ENCODE results near the gene COL4A2. TPM values are rescaled to one million over a fixed set of nuclear protein-coding genes. Genes with fewer than 3 reads are reported as not detected.

COL4A2 gene
- total RNA-seq, 1 donor from 2014 or later: 273 TPM

GRCh38 chr13:110377826-110378201, 70.7 kb downstream of the COL4A2 start:
- H3K36me3 ChIP-seq: no peaks in the 10 kb centered on the region
- H3K4me1 ChIP-seq: peaks cover 17% of the 10 kb centered on the region
- H3K9me3 ChIP-seq: no peaks in the 10 kb centered on the region
- ATAC-seq: no peak
- TF ChIP-seq CTCF (IDR thresholded peaks at IDR 0.05): no peak
- intact Hi-C loops (cut with DNase I): no loop called here
- H3K4me3 ChIP-seq: no peak overlapping the region
- no peak overlapping the region for H3K27ac ChIP-seq
- DNase-seq: no peak
- no peaks in the 10 kb centered on the region for H3K27me3 ChIP-seq

- no peak for TF ChIP-seq CTCF (IDR thresholded peaks at IDR 0.05)
- no peaks in the 10 kb centered on the region for H3K9me3 ChIP-seq
- H3K4me3 ChIP-seq: no peak overlapping the region
- H3K4me1 ChIP-seq: peaks cover 17% of the 10 kb centered on the region
- no peaks in the 10 kb centered on the region for H3K27me3 ChIP-seq
- no peak overlapping the region for H3K27ac ChIP-seq
- DNase-seq (no peak), ATAC-seq (no peak)
- intact Hi-C loops (cut with DNase I): no loop called here
- H3K36me3 ChIP-seq: no peaks in the 10 kb centered on the region
These were observed 72.3 kb downstream of the COL4A2 start for GRCh38 chr13:110379358-110379757.

GRCh38 chr13:110379905-110380341, 72.8 kb downstream of the COL4A2 start:
- no peak overlapping the region for H3K27ac ChIP-seq
- no peak for TF ChIP-seq CTCF (IDR thresholded peaks at IDR 0.05)
- DNase-seq (no peak), ATAC-seq (peak; percentile 35)
- peaks cover 17% of the 10 kb centered on the region for H3K4me1 ChIP-seq
- no peak overlapping the region for H3K4me3 ChIP-seq
- no peaks in the 10 kb centered on the region for H3K27me3 ChIP-seq
- H3K36me3 ChIP-seq: no peaks in the 10 kb centered on the region
- no peaks in the 10 kb centered on the region for H3K9me3 ChIP-seq
- intact Hi-C loops (cut with DNase I): no loop called here

- H3K27me3 ChIP-seq: no peaks in the 10 kb centered on the region
- ATAC-seq: no peak
- no peak overlapping the region for H3K27ac ChIP-seq
- no peak for TF ChIP-seq CTCF (IDR thresholded peaks at IDR 0.05)
- H3K4me3 ChIP-seq: no peak overlapping the region
- intact Hi-C loops (cut with DNase I): no loop called here
- H3K36me3 ChIP-seq: no peaks in the 10 kb centered on the region
- no peak for DNase-seq
- peaks cover 17% of the 10 kb centered on the region for H3K4me1 ChIP-seq
- no peaks in the 10 kb centered on the region for H3K9me3 ChIP-seq
These were observed 73.4 kb downstream of the COL4A2 start for GRCh38 chr13:110380359-110381028.

- no peaks in the 10 kb centered on the region for H3K36me3 ChIP-seq
- no peak overlapping the region for H3K4me3 ChIP-seq
- DNase-seq (no peak), ATAC-seq (no peak)
- H3K27ac ChIP-seq: no peak overlapping the region
- H3K4me1 ChIP-seq: peaks cover 14% of the 10 kb centered on the region
- no peak for TF ChIP-seq CTCF (IDR thresholded peaks at IDR 0.05)
- H3K9me3 ChIP-seq: no peaks in the 10 kb centered on the region
- intact Hi-C loops (cut with DNase I): no loop called here
- H3K27me3 ChIP-seq: no peaks in the 10 kb centered on the region
These were observed 73.9 kb downstream of the COL4A2 start for GRCh38 chr13:110381029-110381360.

- DNase-seq (no peak), ATAC-seq (no peak)
- Histone ChIP-seq H3K27me3 (no peaks in the 10 kb centered on the region), H3K4me3 (no peak overlapping the region), H3K36me3 (no peaks in the 10 kb centered on the region), H3K4me1 (peaks cover 4% of the 10 kb centered on the region), H3K9me3 (no peaks in the 10 kb centered on the region), H3K27ac (no peak overlapping the region)
- intact Hi-C loops (cut with DNase I): no loop called here
- no peak for TF ChIP-seq CTCF (IDR thresholded peaks at IDR 0.05)
These were observed 75.1 kb downstream of the COL4A2 start for GRCh38 chr13:110382229-110382628.
